ENCODE data around the gene MGAT5. TPM values are rescaled to one million over a fixed set of nuclear protein-coding genes. Genes with fewer than 3 reads are reported as not detected.
A peak's percentile ranks its signal among the peaks of the same experiment; 100 is the strongest.

MGAT5 gene
- total and polyA plus RNA-seq, 3 experiments from 2014 or later: 6.4 to 42.4 (median 40.9) TPM

GRCh38 chr2:134238371-134238770, 15.5 kb upstream of the MGAT5 start:
- peak overlapping the region in 4 of 8 donors; percentile 35 to 63 (median 58) for H3K27ac Mint-ChIP-seq
- peaks cover 0 to 3% (median 0%) of the 10 kb centered on the region in 3 donors for H3K36me3 Mint-ChIP-seq
- DNase-seq: no peak
- no peaks in the 10 kb centered on the region for H3K9me3 Mint-ChIP-seq
- ChIA-PET POLR2A (interaction anchor here (0.6 kb wide), 1 partner anchor 90 kb away, joined by 11 read pairs; no protein-coding TSS in a partner anchor), CTCF (interaction anchor here (1.5 to 3.3 kb wide), 3 partner anchors 11 to 120 kb away, joined by 5 to 14 read pairs (median 5); no protein-coding TSS in a partner anchor)
- H3K4me3 ChIP-seq (ENCODE audit: low read length): no peak overlapping the region
- H3K36me3 ChIP-seq (ENCODE audit: insufficient read depth, low read length): no peaks in the 10 kb centered on the region
- peaks cover 43% of the 10 kb centered on the region for H3K4me1 ChIP-seq (ENCODE audit: insufficient read depth, low read length)
- no peaks in the 10 kb centered on the region for H3K27me3 ChIP-seq (ENCODE audit: insufficient read depth, low read length, poor library complexity, severe bottlenecking)
- H3K27ac ChIP-seq (ENCODE audit: low read depth, low read length): no peak overlapping the region
- H3K27me3 Mint-ChIP-seq: no peaks in the 10 kb centered on the region
- H3K9me3 ChIP-seq (ENCODE audit: low read length): no peaks in the 10 kb centered on the region
- H3K4me3 Mint-ChIP-seq: no peak overlapping the region
- H3K4me1 Mint-ChIP-seq: peaks cover 67 to 90% (median 80%) of the 10 kb centered on the region in 3 donors

DNA sequence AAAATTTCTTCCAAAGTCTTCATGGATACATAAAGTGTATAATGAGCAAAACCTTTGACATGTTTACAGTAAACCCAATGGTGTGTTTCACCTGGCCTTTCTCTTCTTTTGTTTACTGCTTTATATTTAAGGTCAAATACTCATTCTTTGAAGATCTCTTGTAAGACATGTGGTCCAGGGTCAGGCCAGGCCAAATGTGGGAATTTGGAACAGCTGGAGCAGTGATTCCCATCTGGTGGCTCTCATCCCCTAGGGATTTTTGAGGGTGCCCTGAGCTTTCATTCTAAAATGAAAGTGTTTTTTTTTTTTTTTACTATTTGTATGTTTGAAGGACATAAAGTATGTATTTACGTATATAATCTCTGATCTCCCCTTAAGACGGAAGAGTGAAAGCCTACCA, 13.8 kb upstream of the MGAT5 start:
- Mint-ChIP-seq H3K27ac (peak overlapping the region in 2 of 8 donors; percentile 12 to 73), H3K9me3 (no peaks in the 10 kb centered on the region), H3K27me3 (no peaks in the 10 kb centered on the region), H3K36me3 (peaks cover 0 to 3% (median 0%) of the 10 kb centered on the region in 3 donors), H3K4me1 (peaks cover 66 to 90% (median 80%) of the 10 kb centered on the region in 3 donors), H3K4me3 (no peak overlapping the region)
- no peaks in the 10 kb centered on the region for H3K27me3 ChIP-seq (ENCODE audit: insufficient read depth, low read length, poor library complexity, severe bottlenecking)
- ChIA-PET CTCF (interaction anchor here (1.3 to 3.3 kb wide), 4 partner anchors 18 to 121 kb away, joined by 3 to 14 read pairs (median 4); no protein-coding TSS in a partner anchor), POLR2A (no interaction called here)
- no peak overlapping the region for H3K27ac ChIP-seq (ENCODE audit: low read depth, low read length)
- H3K9me3 ChIP-seq (ENCODE audit: low read length): no peaks in the 10 kb centered on the region
- H3K4me3 ChIP-seq (ENCODE audit: low read length): no peak overlapping the region
- no peaks in the 10 kb centered on the region for H3K36me3 ChIP-seq (ENCODE audit: insufficient read depth, low read length)
- peaks cover 43% of the 10 kb centered on the region for H3K4me1 ChIP-seq (ENCODE audit: insufficient read depth, low read length)
- DNase-seq: no peak

GRCh38 chr2:134241911-134242310, 12.0 kb upstream of the MGAT5 start:
- POLR2A ChIA-PET: no interaction called here
- CTCF ChIA-PET: interaction anchor here (1.2 to 5.3 kb wide), 4 partner anchors 13 to 123 kb away, joined by 3 to 85 read pairs (median 27); no protein-coding TSS in a partner anchor
- no peaks in the 10 kb centered on the region for H3K9me3 Mint-ChIP-seq

DNA sequence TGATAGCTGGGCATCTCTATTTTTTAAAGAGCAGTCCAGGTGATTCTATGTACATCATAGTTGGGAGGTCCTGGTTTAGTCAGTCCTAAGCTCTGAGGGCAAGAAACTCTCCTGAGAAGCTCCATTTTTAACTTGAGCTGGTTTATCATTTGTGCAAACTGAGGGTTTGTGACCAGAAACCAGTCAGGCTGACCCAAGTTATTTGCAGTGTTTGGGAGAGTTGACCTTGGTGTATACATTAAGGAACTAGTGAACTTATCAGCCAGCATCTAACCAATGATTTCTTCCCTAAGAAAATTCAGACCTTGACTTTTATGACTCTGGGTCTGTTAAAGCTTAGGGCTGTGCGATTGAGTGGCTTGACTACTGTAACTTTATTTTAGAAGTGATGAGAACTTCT, 10.6 kb upstream of the MGAT5 start:
- Histone ChIP-seq H3K9me3 (ENCODE audit: low read length) (no peaks in the 10 kb centered on the region), H3K4me3 (ENCODE audit: low read length) (no peak overlapping the region), H3K27ac (ENCODE audit: low read depth, low read length) (no peak overlapping the region), H3K27me3 (ENCODE audit: insufficient read depth, low read length, poor library complexity, severe bottlenecking) (no peaks in the 10 kb centered on the region), H3K4me1 (ENCODE audit: insufficient read depth, low read length) (peaks cover 56% of the 10 kb centered on the region), H3K36me3 (ENCODE audit: insufficient read depth, low read length) (no peaks in the 10 kb centered on the region)
- ChIA-PET POLR2A (no interaction called here), CTCF (interaction anchor here (1.0 to 5.3 kb wide), 12 partner anchors 8 to 356 kb away, joined by 3 to 85 read pairs (median 4); no protein-coding TSS in a partner anchor)
- Mint-ChIP-seq H3K9me3 (no peaks in the 10 kb centered on the region), H3K36me3 (peaks cover 0 to 3% (median 0%) of the 10 kb centered on the region in 3 donors), H3K4me1 (peaks cover 70 to 93% (median 88%) of the 10 kb centered on the region in 3 donors), H3K27ac (peak overlapping the region in 4 of 8 donors; percentile 15 to 75 (median 59)), H3K27me3 (no peaks in the 10 kb centered on the region), H3K4me3 (no peak overlapping the region)
- DNase-seq: no peak

More at GRCh38 chr2:134241911-134242310, 12.0 kb upstream of the MGAT5 start:
- H3K36me3 Mint-ChIP-seq: peaks cover 0 to 3% (median 0%) of the 10 kb centered on the region in 3 donors
- Histone ChIP-seq H3K4me3 (ENCODE audit: low read length) (no peak overlapping the region), H3K27ac (ENCODE audit: low read depth, low read length) (no peak overlapping the region), H3K27me3 (ENCODE audit: insufficient read depth, low read length, poor library complexity, severe bottlenecking) (no peaks in the 10 kb centered on the region), H3K4me1 (ENCODE audit: insufficient read depth, low read length) (peaks cover 43% of the 10 kb centered on the region), H3K36me3 (ENCODE audit: insufficient read depth, low read length) (no peaks in the 10 kb centered on the region), H3K9me3 (ENCODE audit: low read length) (no peaks in the 10 kb centered on the region)
- H3K27ac Mint-ChIP-seq: peak overlapping the region in 2 of 8 donors; percentile 17 to 48
- H3K4me1 Mint-ChIP-seq: peaks cover 64 to 90% (median 80%) of the 10 kb centered on the region in 3 donors
- DNase-seq: no peak
- H3K27me3 Mint-ChIP-seq: no peaks in the 10 kb centered on the region
- H3K4me3 Mint-ChIP-seq: no peak overlapping the region

DNA sequence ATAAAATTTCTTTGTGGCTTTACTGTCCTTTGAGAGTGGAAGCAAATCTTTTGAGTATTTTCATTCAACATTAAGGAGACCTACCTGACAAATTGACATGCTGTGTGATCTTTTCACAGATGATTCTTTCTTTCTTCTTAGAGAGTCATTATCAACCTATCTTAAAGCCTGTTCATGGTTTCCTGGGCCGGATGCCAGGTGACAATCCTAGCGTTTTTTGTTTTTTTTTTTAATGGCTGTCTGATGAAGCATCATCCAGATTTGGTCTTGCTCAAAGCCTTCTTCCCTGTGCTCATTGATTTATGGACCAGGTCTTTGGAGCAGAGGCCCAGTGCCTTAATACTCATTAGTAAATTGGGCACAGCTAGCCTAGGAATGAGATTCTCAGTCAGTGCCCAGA, 9.8 kb upstream of the MGAT5 start:
- Mint-ChIP-seq H3K36me3 (peaks cover 0 to 3% (median 0%) of the 10 kb centered on the region in 3 donors), H3K27ac (peak overlapping the region; percentile 15 to 87 (median 65)), H3K9me3 (no peaks in the 10 kb centered on the region), H3K4me1 (peaks cover 77 to 97% (median 97%) of the 10 kb centered on the region in 3 donors), H3K27me3 (no peaks in the 10 kb centered on the region), H3K4me3 (peak overlapping the region in 4 of 7 donors; percentile 19 to 40 (median 32))
- H3K27me3 ChIP-seq (ENCODE audit: insufficient read depth, low read length, poor library complexity, severe bottlenecking): no peaks in the 10 kb centered on the region
- H3K4me3 ChIP-seq (ENCODE audit: low read length): no peak overlapping the region
- DNase-seq: no peak
- H3K36me3 ChIP-seq (ENCODE audit: insufficient read depth, low read length): no peaks in the 10 kb centered on the region
- H3K27ac ChIP-seq (ENCODE audit: low read depth, low read length): no peak overlapping the region
- ChIA-PET CTCF (interaction anchor here (1.0 to 5.3 kb wide), 15 partner anchors 9 to 357 kb away, joined by 3 to 85 read pairs (median 14); no protein-coding TSS in a partner anchor), POLR2A (interaction anchor here (1.2 kb wide), 1 partner anchor 124 kb away, joined by 3 read pairs; no protein-coding TSS in a partner anchor)
- H3K4me1 ChIP-seq (ENCODE audit: insufficient read depth, low read length): peaks cover 65% of the 10 kb centered on the region
- no peaks in the 10 kb centered on the region for H3K9me3 ChIP-seq (ENCODE audit: low read length)

DNA sequence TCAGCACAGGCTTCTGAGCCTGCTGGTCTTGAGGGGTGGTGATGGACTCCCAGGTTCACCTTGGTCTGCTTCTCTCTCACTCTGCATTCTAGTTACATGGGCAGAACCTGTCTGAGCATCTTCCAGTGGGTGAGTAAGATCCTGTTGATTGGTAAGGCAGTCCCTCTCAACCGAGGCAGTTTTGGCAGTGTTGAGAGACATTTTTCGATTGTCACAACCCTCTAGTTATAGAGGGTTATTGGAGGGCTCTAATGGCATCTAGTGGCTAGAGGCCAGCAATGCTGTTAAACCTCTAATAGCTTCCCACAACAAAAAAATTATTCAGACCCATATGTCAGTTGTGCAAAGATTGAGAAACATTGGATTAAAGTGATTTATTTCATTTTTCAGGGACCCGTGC, 9.3 kb upstream of the MGAT5 start:
- Mint-ChIP-seq H3K9me3 (no peaks in the 10 kb centered on the region), H3K4me3 (peak overlapping the region in 5 of 7 donors; percentile 8 to 60 (median 32)), H3K27me3 (no peaks in the 10 kb centered on the region), H3K36me3 (peaks cover 0 to 3% (median 0%) of the 10 kb centered on the region in 3 donors), H3K4me1 (peaks cover 78 to 97% (median 97%) of the 10 kb centered on the region in 3 donors), H3K27ac (peak overlapping the region; percentile 15 to 85 (median 74))
- Histone ChIP-seq H3K27ac (ENCODE audit: low read depth, low read length) (no peak overlapping the region), H3K36me3 (ENCODE audit: insufficient read depth, low read length) (no peaks in the 10 kb centered on the region), H3K4me1 (ENCODE audit: insufficient read depth, low read length) (peaks cover 70% of the 10 kb centered on the region), H3K27me3 (ENCODE audit: insufficient read depth, low read length, poor library complexity, severe bottlenecking) (no peaks in the 10 kb centered on the region), H3K4me3 (ENCODE audit: low read length) (no peak overlapping the region), H3K9me3 (ENCODE audit: low read length) (no peaks in the 10 kb centered on the region)
- ChIA-PET POLR2A (interaction anchor here (1.2 kb wide), 1 partner anchor 125 kb away, joined by 3 read pairs; no protein-coding TSS in a partner anchor), CTCF (interaction anchor here (0.7 to 5.3 kb wide), 28 partner anchors 9 to 355 kb away, joined by 3 to 85 read pairs (median 5); partner anchors contain the start of gene MGAT5)
- DNase-seq: no peak

- no peaks in the 10 kb centered on the region for H3K36me3 ChIP-seq (ENCODE audit: insufficient read depth, low read length)
- H3K4me3 ChIP-seq (ENCODE audit: low read length): no peak overlapping the region
- DNase-seq: peak; percentile 58 to 80 (median 62)
- ChIA-PET POLR2A (interaction anchor here (0.5 to 1.3 kb wide), 3 partner anchors 20 to 126 kb away, joined by 3 to 9 read pairs (median 3); no protein-coding TSS in a partner anchor), CTCF (interaction anchor here (0.7 to 5.3 kb wide), 41 partner anchors 8 to 362 kb away, joined by 3 to 85 read pairs (median 5); partner anchors contain the start of gene MGAT5)
- H3K4me1 Mint-ChIP-seq: peaks cover 80 to 97% (median 97%) of the 10 kb centered on the region in 3 donors
- H3K27ac Mint-ChIP-seq: peak overlapping the region in 7 of 8 donors; percentile 8 to 83 (median 63)
- peaks cover 78% of the 10 kb centered on the region for H3K4me1 ChIP-seq (ENCODE audit: insufficient read depth, low read length)
- H3K27ac ChIP-seq (ENCODE audit: low read depth, low read length): no peak overlapping the region
- peaks cover 0 to 1% (median 1%) of the 10 kb centered on the region in 3 donors for H3K36me3 Mint-ChIP-seq
- no peaks in the 10 kb centered on the region for H3K9me3 Mint-ChIP-seq
- no peaks in the 10 kb centered on the region for H3K9me3 ChIP-seq (ENCODE audit: low read length)
- no peaks in the 10 kb centered on the region for H3K27me3 Mint-ChIP-seq
- H3K4me3 Mint-ChIP-seq: peak overlapping the region in 5 of 7 donors; percentile 4 to 44 (median 39)
- H3K27me3 ChIP-seq (ENCODE audit: insufficient read depth, low read length, poor library complexity, severe bottlenecking): no peaks in the 10 kb centered on the region
Measured at GRCh38 chr2:134245340-134245984, 8.4 kb upstream of the MGAT5 start.

All from CD8-positive, alpha-beta memory T cell (primary cell).